ENCODE measurements around the gene NAV3.

DNA sequence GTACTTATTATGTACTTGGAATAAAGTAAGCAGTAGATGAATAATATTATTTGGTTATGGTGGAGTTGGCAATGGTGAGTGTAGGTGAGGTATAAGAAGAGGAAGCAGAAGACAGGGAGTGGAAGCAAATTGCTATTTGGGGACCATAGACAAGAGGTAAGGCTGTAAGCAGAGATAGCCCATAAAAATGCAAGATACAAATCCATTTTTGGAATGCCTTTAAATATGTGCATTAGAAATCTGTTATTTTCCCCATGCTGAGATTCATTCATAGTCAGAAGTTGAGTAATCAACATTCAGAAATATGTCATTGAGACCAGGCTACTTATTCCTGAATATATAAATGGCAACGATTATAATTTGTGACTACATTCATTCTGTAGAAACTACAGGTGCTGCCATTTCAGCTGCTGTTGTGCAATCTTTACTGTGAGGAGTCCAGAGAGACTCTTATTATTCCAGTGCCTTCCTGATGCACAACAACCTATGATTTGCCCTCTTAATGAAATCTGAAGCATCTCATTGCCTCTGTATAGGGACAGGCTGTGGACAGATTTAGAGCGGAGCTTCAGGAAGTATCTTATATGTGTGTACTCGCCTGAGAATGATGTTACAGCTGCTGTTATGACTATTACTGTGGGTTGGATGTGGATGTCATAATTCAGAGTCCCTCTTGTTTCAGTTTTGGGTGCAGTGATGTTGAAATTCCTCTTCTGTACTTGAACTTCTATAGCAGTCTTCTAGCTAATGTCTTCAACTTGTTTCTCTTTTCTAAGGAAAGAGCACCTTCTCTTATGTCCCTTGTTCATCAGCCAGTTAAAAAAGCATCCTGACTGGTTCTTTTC lies 173.8 kb downstream of the NAV3 start:
- TF ChIP-seq CTCF (IDR thresholded peaks at IDR 0.05): no peak
- no peak for TF ChIP-seq POLR2A (IDR thresholded peaks at IDR 0.05)
